HG03095 (cell line): ENCODE results near the gene PATL1.

Source experiments
- ATAC-seq: cut with Tn5 transposase; IDR thresholded peaks from one replicate; pipeline ENCODE4 v1.9.1; 2021; ENCODE audit warnings: moderate library complexity; ENCODE audit not compliant: unreplicated experiment

The PATL1 gene

GRCh38 chr11:59615637-59616395 lies 53.0 kb downstream of the PATL1 start, which contains the start of gene OSBP:
Gene OSBP (minus strand): TSS chr11:59615774. CDS start chr11:59615664, 110 bp downstream.
- peak; percentile 86 for ATAC-seq

DNA sequence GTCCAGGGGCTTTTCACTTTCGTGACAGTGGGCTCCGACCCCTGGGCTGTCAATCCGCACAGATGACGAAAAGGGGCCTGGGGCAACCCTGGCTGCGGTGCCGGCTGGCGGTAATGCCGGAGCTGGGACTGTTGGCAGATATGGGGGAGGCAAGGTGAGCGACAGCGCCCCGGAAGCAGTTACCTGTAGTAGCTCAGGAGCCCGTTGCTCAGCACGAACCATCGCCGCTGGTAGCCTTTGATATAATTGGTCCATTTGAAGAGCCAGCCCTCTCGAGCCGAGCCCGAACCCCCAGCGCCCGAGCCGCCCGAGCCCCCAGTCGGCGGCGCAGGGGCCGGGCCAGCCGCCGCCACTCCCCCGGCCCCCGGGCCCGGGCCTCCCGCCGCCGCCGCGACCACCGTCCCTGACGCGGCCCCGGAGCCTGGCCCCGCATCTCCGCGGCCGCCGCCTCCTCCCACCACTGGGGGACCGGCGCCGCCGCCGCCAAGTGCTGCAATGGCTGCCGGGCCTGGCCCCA lies 53.7 kb downstream of the PATL1 start:
- peak; percentile 10 for ATAC-seq

DNA sequence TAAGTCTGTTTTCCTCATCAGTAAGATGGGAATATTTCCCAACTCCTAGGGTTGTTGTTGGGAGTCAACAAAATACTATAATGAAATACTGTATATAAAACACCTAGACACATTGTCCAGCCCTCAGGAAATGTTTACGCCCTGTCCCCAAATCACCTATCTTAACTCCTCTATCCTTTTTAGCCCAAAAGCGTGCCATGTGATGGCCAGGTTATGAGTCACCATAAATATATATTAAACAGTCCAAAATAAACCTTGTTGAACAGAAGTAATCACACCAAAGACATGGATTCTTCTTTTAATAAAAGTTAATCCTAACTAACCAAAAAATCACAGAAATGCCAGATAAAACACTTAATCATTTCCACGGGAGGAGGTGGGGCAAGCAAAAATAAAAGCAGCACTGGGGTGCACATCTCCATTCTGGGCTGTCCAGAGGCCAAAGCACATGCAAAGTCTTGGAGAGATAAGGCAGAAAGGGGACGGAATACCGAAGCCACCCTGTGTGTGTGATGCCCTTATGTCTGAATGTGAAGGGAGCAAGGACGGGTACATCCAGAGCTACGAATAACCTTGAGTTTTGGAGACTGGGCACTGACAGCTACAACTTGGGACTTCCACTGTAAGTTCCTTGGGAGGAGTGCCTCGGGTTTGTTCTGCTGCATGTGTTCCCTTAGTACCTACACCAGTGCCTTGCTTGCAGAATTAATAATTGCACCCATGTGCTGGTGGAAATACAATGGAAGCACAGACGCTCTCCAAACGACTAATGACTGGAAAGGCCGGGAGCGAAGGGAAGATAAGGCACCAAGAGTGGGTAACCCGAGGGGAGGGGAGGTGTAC lies 54.3 kb downstream of the PATL1 start:
- ATAC-seq = no peak

GRCh38 chr11:59611570-59612565 lies 57.0 kb downstream of the PATL1 start:
- ATAC-seq = no peak

- no peak for ATAC-seq
These were observed 58.5 kb downstream of the PATL1 start for GRCh38 chr11:59610289-59610688.

GRCh38 chr11:59607703-59608454 lies 61.0 kb downstream of the PATL1 start:
- ATAC-seq = no peak

DNA sequence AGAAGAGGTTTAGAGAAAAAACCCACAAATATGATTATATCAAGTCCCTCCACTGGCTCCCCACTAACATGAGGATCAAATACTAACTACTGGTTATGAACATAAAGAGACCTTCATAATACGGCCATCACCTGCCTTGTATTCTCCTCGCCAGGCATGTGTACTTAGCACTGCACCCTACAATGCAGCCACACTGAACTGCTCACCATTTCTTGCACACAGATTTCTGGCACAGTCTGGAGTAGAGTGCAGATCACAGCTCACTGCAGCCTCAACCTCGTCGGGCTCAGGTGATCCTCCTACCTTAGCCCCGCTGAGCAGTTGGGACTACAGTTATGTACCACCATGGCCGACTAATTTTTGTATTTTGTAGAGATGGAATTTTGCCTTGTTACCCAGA lies 66.4 kb downstream of the PATL1 start:
- no peak for ATAC-seq

DNA sequence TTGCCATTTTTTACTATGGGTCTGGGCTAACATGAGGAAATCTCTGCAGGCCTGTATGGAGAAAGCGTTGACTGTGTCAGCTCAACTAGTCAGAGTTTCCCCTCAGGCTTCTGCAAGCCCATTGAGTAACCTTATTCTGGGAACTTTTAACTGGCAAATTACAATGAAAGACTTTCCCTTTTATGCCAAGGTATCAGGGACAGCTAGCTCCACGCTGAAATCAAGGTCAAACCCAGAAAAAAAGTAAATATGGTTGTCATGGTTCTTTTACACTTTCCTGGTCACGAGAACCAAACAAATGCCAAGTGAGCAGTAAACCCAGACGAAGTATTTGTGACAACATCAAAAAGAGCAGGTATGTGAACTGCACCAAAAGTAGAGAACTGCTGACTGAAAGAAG lies 67.0 kb downstream of the PATL1 start:
- no peak for ATAC-seq

DNA sequence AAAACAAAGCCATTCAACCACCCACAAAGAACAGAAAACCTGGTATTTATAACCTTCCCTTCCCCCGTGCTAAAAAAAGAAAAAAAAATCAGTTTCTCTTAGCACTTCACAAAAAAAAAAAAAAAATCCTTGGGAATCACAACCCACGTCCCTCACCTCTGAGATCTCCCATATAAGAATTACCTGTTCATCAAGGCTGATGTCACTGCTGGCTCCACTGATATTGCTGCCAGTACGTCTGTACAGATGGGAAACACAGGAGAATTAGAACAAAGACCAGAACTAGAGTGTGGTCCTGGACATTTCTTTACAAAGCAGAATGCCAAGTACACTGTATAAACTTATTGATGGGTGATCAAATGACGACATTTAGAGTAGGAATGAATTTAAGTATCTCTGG lies 68.2 kb downstream of the PATL1 start:
- no peak for ATAC-seq

DNA sequence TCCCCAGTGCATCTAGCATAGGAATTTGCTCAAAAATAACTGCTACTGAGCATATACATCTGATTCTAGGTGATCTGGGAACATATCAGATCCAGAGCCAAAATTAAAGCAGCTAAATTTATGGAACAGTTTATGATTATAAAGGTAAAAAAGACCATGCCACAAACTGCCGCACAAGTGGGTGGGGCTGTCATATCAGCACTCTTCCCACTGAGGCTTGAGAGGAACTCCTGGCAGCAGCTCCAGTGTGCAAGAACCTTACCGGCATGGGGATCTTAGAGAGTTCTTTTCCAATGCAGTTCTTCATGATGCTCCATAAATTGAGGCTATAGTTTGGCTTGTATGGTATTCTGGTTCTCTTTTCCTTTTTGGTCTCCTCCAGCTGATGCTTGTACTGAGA lies 68.6 kb downstream of the PATL1 start:
- no peak for ATAC-seq

DNA sequence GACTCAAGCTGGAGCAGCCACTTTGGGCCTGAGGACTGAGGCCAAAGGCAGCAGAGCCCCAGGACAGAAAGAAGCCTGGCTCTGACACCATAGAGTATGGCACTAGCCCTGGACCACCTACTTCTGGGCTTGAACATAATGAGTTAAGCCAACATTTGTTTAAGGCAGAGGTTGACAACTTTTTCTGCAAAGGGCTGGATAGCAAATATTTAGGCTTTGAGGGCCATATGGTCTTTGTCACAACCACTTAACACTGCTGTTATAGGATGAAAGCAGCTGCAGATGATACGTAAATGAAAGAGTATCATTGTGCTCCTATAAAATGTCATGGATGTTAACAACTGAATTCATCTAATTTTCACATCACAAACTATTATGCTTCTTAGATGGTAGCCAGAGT lies 69.9 kb downstream of the PATL1 start:
- ATAC-seq = no peak
